Tibial artery (tissue), 4 donors: ENCODE data around the gene PKN3.

Source experiments
- DNase-seq, 2 donors: peaks; one replicate each; pipeline ENCODE4 v3.0.0-alpha.2; 2019
- H3K27ac ChIP-seq, 2 donors: fragments of 200-600 bp; sonication (generic) in 1 of 2; 1 replicate in 1 of 2; 2 replicates in 1 of 2; pipeline ENCODE4 v1.5.1; 2018 to 2019; ENCODE audit warnings: mild to moderate bottlenecking in 1 of 2
- H3K27me3 ChIP-seq, 2 donors: fragments of 200-600 bp; sonication (generic) in 1 of 2; one replicate each; pipeline versions ENCODE4 v1.5.1 to v1.6.0; 2016 to 2019
- H3K36me3 ChIP-seq, 3 donors: fragments of 200-600 bp; sonication (generic) in 2 of 3; one replicate each; pipeline ENCODE4 v1.5.1; 2016 to 2019; ENCODE audit warnings: mild to moderate bottlenecking in 2 of 3
- H3K4me1 ChIP-seq, 4 donors: fragments of 200-600 bp; sonication (generic) in 2 of 4; 1 replicate in 3 of 4; 2 replicates in 1 of 4; pipeline ENCODE4 v1.5.1; 2016 to 2019
- H3K4me3 ChIP-seq, 2 donors: fragments of 200-600 bp; sonication (generic) in 1 of 2; 1 replicate in 1 of 2; 2 replicates in 1 of 2; pipeline ENCODE4 v1.5.1; 2018 to 2019; ENCODE audit warnings: mild to moderate bottlenecking in 2 of 2
- H3K9me3 ChIP-seq, 3 donors: fragments of 200-600 bp; sonication (generic) in 1 of 3; one replicate each; pipeline ENCODE4 v1.5.1; 2016 to 2019
- CTCF ChIP-seq, 2 experiments: fragments of 200-600 bp in 1 of 2; fragments of 450-650 bp in 1 of 2; IDR thresholded peaks; one replicate each; pipeline ENCODE4 v1.5.1; 2017 to 2019; ENCODE audit warnings: antibody characterized with exemption in 2 of 2, mild to moderate bottlenecking in 1 of 2, moderate library complexity in 1 of 2
- intact Hi-C: fragments of 100-400 bp; cut with DNase I; formaldehyde crosslinking; loops from one replicate; pipeline ENCODE4 v1.15.0; 2023; ENCODE audit warnings: low total_unique reads

PKN3 gene

DNA sequence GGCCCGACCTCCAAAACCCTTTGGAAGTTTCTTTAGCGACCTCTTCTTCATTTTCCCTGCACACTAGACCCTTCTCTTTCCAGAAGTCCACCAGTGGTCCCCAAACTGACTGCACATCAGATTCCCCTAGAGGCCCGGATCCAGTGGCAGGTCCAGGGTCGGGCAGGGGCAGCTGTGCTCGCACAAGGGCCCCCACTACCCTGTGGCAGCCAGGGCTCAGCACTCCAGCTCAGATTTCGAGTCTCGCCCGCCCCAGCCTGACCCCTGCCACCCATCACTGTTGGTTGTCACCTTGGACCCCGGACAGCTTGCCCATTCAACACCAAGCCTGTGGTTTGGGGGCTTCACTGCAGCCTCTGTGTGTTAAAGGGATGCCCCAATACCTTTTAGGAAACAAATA lies 29.4 kb downstream of the PKN3 start:
- intact Hi-C loops, result no loop called here

DNA sequence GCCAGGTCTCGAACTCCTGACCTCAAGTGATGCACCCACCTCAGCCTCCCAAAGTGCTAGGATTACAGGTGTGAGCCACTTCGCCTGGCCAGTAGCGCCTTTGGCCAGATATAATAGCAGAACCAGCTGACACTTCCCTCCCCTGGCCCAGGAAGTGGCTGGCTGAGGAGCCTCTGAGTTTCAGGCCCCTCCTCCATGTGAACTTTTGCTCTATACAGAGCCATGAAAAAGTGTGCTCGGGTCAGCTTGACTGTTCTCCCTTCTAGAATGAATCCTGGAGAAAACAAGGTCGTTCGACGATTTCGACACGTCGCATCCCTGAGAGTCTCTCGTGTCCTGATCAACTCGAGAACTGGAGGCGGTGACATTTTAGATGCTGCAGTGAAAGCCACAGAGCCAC lies 30.3 kb downstream of the PKN3 start:
- H3K9me3 ChIP-seq, result no peaks in the 10 kb centered on the region

More for the DNA sequence above, 29.4 kb downstream of the PKN3 start:
- Histone ChIP-seq H3K4me1 (no peaks in the 10 kb centered on the region), H3K4me3 (no peak overlapping the region), H3K27ac (no peak overlapping the region), H3K27me3 (no peaks in the 10 kb centered on the region), H3K9me3 (no peaks in the 10 kb centered on the region), H3K36me3 (peaks cover 26 to 67% (median 35%) of the 10 kb centered on the region in 3 donors)
- DNase-seq, result no peak
- no peak for TF ChIP-seq CTCF (IDR thresholded peaks at IDR 0.05)

GRCh38 chr9:128733256-128733655 lies 31.0 kb downstream of the PKN3 start:
- Histone ChIP-seq H3K4me1 (no peaks in the 10 kb centered on the region), H3K27ac (no peak overlapping the region), H3K9me3 (no peaks in the 10 kb centered on the region), H3K36me3 (peaks cover 35 to 83% (median 42%) of the 10 kb centered on the region in 3 donors), H3K27me3 (no peaks in the 10 kb centered on the region), H3K4me3 (no peak overlapping the region)
- peak in 1 of 2 donors; percentile 54 for DNase-seq
- peak in 1 of 2 experiments; percentile 47 for TF ChIP-seq CTCF (IDR thresholded peaks at IDR 0.05)
- intact Hi-C loops, result no loop called here

More for the DNA sequence above, 30.3 kb downstream of the PKN3 start:
- no peak for DNase-seq
- Histone ChIP-seq H3K4me3 (no peak overlapping the region), H3K36me3 (peaks cover 35 to 76% (median 42%) of the 10 kb centered on the region in 3 donors), H3K27ac (no peak overlapping the region), H3K27me3 (no peaks in the 10 kb centered on the region), H3K4me1 (no peaks in the 10 kb centered on the region)
- intact Hi-C loops, result no loop called here
- TF ChIP-seq CTCF (IDR thresholded peaks at IDR 0.05), result no peak

GRCh38 chr9:128735373-128735772 lies 33.1 kb downstream of the PKN3 start:
- no peak overlapping the region for H3K27ac ChIP-seq
- no peaks in the 10 kb centered on the region for H3K4me1 ChIP-seq
- intact Hi-C loops, result loop anchor here (2.0 kb wide), 1 partner anchor 21 kb away; no protein-coding TSS in a partner anchor
- no peaks in the 10 kb centered on the region for H3K27me3 ChIP-seq
- peaks cover 54 to 95% (median 63%) of the 10 kb centered on the region in 3 donors for H3K36me3 ChIP-seq
- H3K4me3 ChIP-seq, result no peak overlapping the region
- TF ChIP-seq CTCF (IDR thresholded peaks at IDR 0.05), result no peak
- DNase-seq, result no peak
- H3K9me3 ChIP-seq, result no peaks in the 10 kb centered on the region

DNA sequence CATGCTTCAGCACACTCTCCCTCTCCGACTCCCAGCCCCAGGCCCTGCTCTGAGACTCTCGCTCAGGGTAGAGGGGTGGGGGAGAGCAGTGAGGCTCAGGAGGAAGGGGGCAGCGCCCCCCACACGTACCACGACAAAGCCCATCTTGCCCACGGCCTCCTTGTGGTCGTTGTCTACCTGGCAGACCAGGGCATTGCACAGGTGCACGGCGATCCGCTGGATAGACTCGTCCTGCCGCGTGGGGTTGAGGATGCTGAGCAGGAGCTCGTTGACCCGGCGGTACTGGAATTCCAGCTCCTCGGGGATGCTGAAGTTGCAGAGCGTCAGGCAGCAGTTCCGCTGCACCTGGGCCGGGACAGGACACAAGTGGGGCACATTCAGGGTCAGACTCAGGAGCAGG lies 40.1 kb downstream of the PKN3 start:
- Histone ChIP-seq H3K36me3 (peaks cover 45 to 73% (median 53%) of the 10 kb centered on the region in 3 donors), H3K4me3 (no peak overlapping the region)

More for the DNA sequence above, 40.1 kb downstream of the PKN3 start:
- intact Hi-C loops, result no loop called here
- Histone ChIP-seq H3K27ac (no peak overlapping the region), H3K4me1 (no peaks in the 10 kb centered on the region), H3K27me3 (no peaks in the 10 kb centered on the region), H3K9me3 (no peaks in the 10 kb centered on the region)
- no peak for TF ChIP-seq CTCF (IDR thresholded peaks at IDR 0.05)
- no peak for DNase-seq
